ENCODE measurements around the gene EFNA2. TPM values are rescaled to one million over a fixed set of nuclear protein-coding genes. Genes with fewer than 3 reads are reported as not detected.

Gene EFNA2
- total RNA-seq, 1 experiment from 2014 or later: 14.3 TPM

GRCh38 chr19:1253514-1254080 is 32.1 kb upstream of the EFNA2 start:
- no peaks in the 10 kb centered on the region for H3K79me1 ChIP-seq (ENCODE audit: insufficient read depth, low read depth, low read length, poor library complexity, severe bottlenecking)
- no peak overlapping the region for H3K9ac ChIP-seq (ENCODE audit: extremely low read depth, insufficient read length, low read length)
- no CpG with 5 or more reads among the region's 23 CpGs for WGBS (ENCODE audit: extremely low coverage, insufficient read length, low lambda C conversion rate)
- no peak overlapping the region for H2BK15ac ChIP-seq (ENCODE audit: low read depth, low read length)
- no peak overlapping the region for H3K27ac ChIP-seq (ENCODE audit: insufficient read length, low read depth, low read length)
- no peak overlapping the region for H4K91ac ChIP-seq (ENCODE audit: insufficient read length, low read depth, low read length)
- Mint-ChIP-seq H3K9me3 (no peaks in the 10 kb centered on the region; a peak in 1 of 5 replicates), H3K4me3 (0 out of 5 replicates have a peak overlapping the region, but pooled peaks of 1 of the 2 experiments have one; percentile 32), H3K27ac (peak overlapping the region in 2 of 3 experiments; percentile 32 to 55; a peak in 1 of 7 replicates), H3K27me3 (ENCODE audit: low read depth) (no peaks in the 10 kb centered on the region), H3K36me3 (ENCODE audit: insufficient read depth in 1 of 3, low read depth in 3 of 3) (peaks cover 25 to 64% (median 51%) of the 10 kb centered on the region in 3 experiments; a peak in 6 of 7 replicates), H3K4me1 (peaks cover 13 to 29% of the 10 kb centered on the region in 2 experiments)
- no peaks in the 10 kb centered on the region for H3K9me3 ChIP-seq (ENCODE audit: control insufficient read depth, low read depth, low read length)
- no peaks in the 10 kb centered on the region for H4K20me1 ChIP-seq (ENCODE audit: control insufficient read depth, insufficient read depth, insufficient read length)
- no peak overlapping the region for H2BK120ac ChIP-seq (ENCODE audit: low read depth, low read length, poor library complexity, severe bottlenecking)
- H3K14ac ChIP-seq (ENCODE audit: insufficient read depth, low read length): no peak overlapping the region
- no peak overlapping the region for H3K56ac ChIP-seq (ENCODE audit: insufficient read length, low read depth, low read length)
- H2BK12ac ChIP-seq (ENCODE audit: insufficient read length, low read depth, low read length): no peak overlapping the region
- no peak overlapping the region for H3T11ph ChIP-seq (ENCODE audit: low read length)
- no peak overlapping the region for H3K18ac ChIP-seq (ENCODE audit: insufficient read length, low read depth, low read length)
- DNase-seq: no peak
- no peak overlapping the region for H3K4ac ChIP-seq (ENCODE audit: low read depth, low read length)
- no peak overlapping the region for H2BK5ac ChIP-seq (ENCODE audit: insufficient read length, low read length)
- no peak overlapping the region for H3K4me2 ChIP-seq (ENCODE audit: insufficient read depth, insufficient read length, low read length)
- no peak overlapping the region for H4K8ac ChIP-seq (replicated peaks; ENCODE audit: insufficient read length, low read depth, low read length)
- no peak overlapping the region for H2AK5ac ChIP-seq (ENCODE audit: insufficient read length, low read length)
- H3K27me3 ChIP-seq (ENCODE audit: insufficient read depth, low read length): no peaks in the 10 kb centered on the region
- H4K5ac ChIP-seq (ENCODE audit: insufficient read length, low read depth, low read length): no peak overlapping the region
- no peak for TF ChIP-seq CTCF (conservative IDR thresholded peaks at IDR 0.05)
- H3K4me1 ChIP-seq (ENCODE audit: insufficient read depth, low read length): no peaks in the 10 kb centered on the region; the same call in 1 of the 2 replicates
- no peak overlapping the region for H2BK20ac ChIP-seq (ENCODE audit: low read depth, low read length, poor library complexity, severe bottlenecking)
- H3K23ac ChIP-seq (ENCODE audit: insufficient read length, low read depth, low read length): no peak overlapping the region
- peaks cover 11% of the 10 kb centered on the region; the same call in 1 of the 2 replicates for H3K79me2 ChIP-seq (ENCODE audit: insufficient read depth, low read length)
- H3K23me2 ChIP-seq (ENCODE audit: insufficient read length, low read depth, low read length, poor library complexity, severe bottlenecking): peaks cover 12% of the 10 kb centered on the region
- H2AFZ ChIP-seq (ENCODE audit: low read length): no peak overlapping the region
